Fibroblast of upper back skin (primary cell): Measurements from ENCODE around the gene ZNF736.
A peak's percentile ranks its signal among the peaks of the same experiment; 100 is the strongest.
"Not testable (repeated sequence)": the region's sequence is repeated elsewhere in the genome, so short reads cannot be mapped to it uniquely, and the experiment has no call there.

Source experiments
- DNase-seq: peaks from one replicate; pipeline ENCODE4 v3.0.0-alpha.2; 2013

ZNF736 gene

GRCh38 chr7:64313740-64314491, at the start of gene ZNF736:
ZNF736 (plus strand) TSS chr7:64313961; CDS start chr7:64314151, 190 bp downstream.
- peak; percentile 94 for DNase-seq

GRCh38 chr7:64266341-64266919, 47.3 kb upstream of the ZNF736 start:
- DNase-seq, result no peak

- no peak for DNase-seq
Measured at GRCh38 chr7:64277630-64278029, 36.1 kb upstream of the ZNF736 start.

GRCh38 chr7:64294701-64295420, 18.9 kb upstream of the ZNF736 start:
- no peak for DNase-seq

- not testable (repeated sequence) for DNase-seq
Measured at GRCh38 chr7:64297418-64297817, 16.3 kb upstream of the ZNF736 start.

- DNase-seq, result no peak
Measured at GRCh38 chr7:64300641-64301405, 12.9 kb upstream of the ZNF736 start.

GRCh38 chr7:64307254-64308015, 6.3 kb upstream of the ZNF736 start:
- peak; percentile 73 for DNase-seq

- no peak for DNase-seq
Measured at GRCh38 chr7:64308016-64308270, 5.8 kb upstream of the ZNF736 start.

- no peak for DNase-seq
Measured at GRCh38 chr7:64310426-64310825, 3.3 kb upstream of the ZNF736 start.

- no peak for DNase-seq
Measured at GRCh38 chr7:64312826-64313225, 935 bp upstream of the ZNF736 start.

- DNase-seq, result no peak
Measured at GRCh38 chr7:64314566-64314965, 805 bp downstream of the ZNF736 start.

- not testable (repeated sequence) for DNase-seq
Measured at GRCh38 chr7:64316031-64316742, 2.4 kb downstream of the ZNF736 start.

GRCh38 chr7:64320547-64321513, 7.1 kb downstream of the ZNF736 start:
- DNase-seq, result no peak

- DNase-seq, result not testable (repeated sequence)
Measured at GRCh38 chr7:64324166-64324565, 10.4 kb downstream of the ZNF736 start.

- DNase-seq, result not testable (repeated sequence)
Measured at GRCh38 chr7:64348713-64349210, 35.0 kb downstream of the ZNF736 start.

GRCh38 chr7:64359543-64359942, 45.8 kb downstream of the ZNF736 start:
- no peak for DNase-seq

GRCh38 chr7:64371116-64371515, 57.4 kb downstream of the ZNF736 start:
- DNase-seq, result no peak

- DNase-seq, result no peak
Measured at GRCh38 chr7:64373017-64373416, 59.3 kb downstream of the ZNF736 start.

- DNase-seq, result no peak
Measured at GRCh38 chr7:64400401-64400800, 86.6 kb downstream of the ZNF736 start.
